Nephron (organoid): Measurements from ENCODE around the gene ZNF83.
"Not testable (repeated sequence)": the region's sequence is repeated elsewhere in the genome, so short reads cannot be mapped to it uniquely, and the experiment has no call there.

ENCODE experiments used
- H3K27ac Mint-ChIP-seq, 3 experiments: 2 replicates each; pipeline ENCODE4 v1.8.0; 2020; ENCODE audit warnings: mixed read lengths in 3 of 3, mild to moderate bottlenecking in 2 of 3, moderate library complexity in 1 of 3
- H3K27me3 Mint-ChIP-seq: 2 replicates; pipeline ENCODE4 v1.8.0; 2021; ENCODE audit warnings: low read depth, mild to moderate bottlenecking, moderate library complexity, mixed read lengths
- H3K36me3 Mint-ChIP-seq: 2 replicates; pipeline ENCODE4 v1.8.0; 2020; ENCODE audit warnings: low read depth, mixed read lengths
- H3K4me1 Mint-ChIP-seq: 2 replicates; pipeline ENCODE4 v1.8.0; 2020; ENCODE audit warnings: mixed read lengths
- H3K4me3 Mint-ChIP-seq, 3 experiments: 2 replicates each; pipeline ENCODE4 v1.8.0; 2020; ENCODE audit warnings: mild to moderate bottlenecking in 3 of 3, mixed read lengths in 3 of 3, moderate library complexity in 2 of 3
- H3K9me3 Mint-ChIP-seq: 2 replicates; pipeline ENCODE4 v1.8.0; 2020; ENCODE audit warnings: mixed read lengths
- TF ChIP-seq, protein P1 (sequence below), 3 experiments: fragments of 200-600 bp; sonication (generic); IDR thresholded peaks; one replicate each; pipeline ENCODE4 v1.5.0; 2021; ENCODE audit warnings: antibody characterized with exemption in 3 of 3; ENCODE audit not compliant: unreplicated experiment in 3 of 3

The ZNF83 gene

DNA sequence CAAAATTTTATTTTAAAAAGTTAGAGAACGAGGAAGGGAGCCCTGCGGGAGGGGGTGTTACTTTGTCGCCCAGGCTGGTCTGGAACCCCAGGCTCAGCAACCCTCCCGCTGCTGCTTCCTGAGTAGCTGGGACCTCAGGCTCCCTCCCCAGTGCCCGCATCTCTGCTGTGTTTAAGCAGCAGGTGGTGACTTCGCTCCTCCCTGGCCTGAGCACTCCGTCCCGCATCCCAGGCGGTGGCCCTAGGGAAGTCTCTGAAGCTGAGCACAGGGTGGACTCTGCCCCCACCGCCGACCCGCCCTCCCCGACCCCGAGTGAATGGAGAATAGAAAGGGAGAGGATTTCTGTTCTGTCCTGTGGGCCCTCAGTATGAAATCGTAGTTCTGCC, 37.5 kb downstream of the ZNF83 start:
- H3K27ac Mint-ChIP-seq: peak overlapping the region; percentile 12 to 88 (median 46)
- H3K27me3 Mint-ChIP-seq: no peaks in the 10 kb centered on the region
- peak overlapping the region; percentile 86 to 92 (median 87) for H3K4me3 Mint-ChIP-seq
- peaks cover 61% of the 10 kb centered on the region for H3K36me3 Mint-ChIP-seq
- H3K4me1 Mint-ChIP-seq: peaks cover 12% of the 10 kb centered on the region
- H3K9me3 Mint-ChIP-seq: peaks cover 2% of the 10 kb centered on the region
- TF ChIP-seq, protein P1, sequence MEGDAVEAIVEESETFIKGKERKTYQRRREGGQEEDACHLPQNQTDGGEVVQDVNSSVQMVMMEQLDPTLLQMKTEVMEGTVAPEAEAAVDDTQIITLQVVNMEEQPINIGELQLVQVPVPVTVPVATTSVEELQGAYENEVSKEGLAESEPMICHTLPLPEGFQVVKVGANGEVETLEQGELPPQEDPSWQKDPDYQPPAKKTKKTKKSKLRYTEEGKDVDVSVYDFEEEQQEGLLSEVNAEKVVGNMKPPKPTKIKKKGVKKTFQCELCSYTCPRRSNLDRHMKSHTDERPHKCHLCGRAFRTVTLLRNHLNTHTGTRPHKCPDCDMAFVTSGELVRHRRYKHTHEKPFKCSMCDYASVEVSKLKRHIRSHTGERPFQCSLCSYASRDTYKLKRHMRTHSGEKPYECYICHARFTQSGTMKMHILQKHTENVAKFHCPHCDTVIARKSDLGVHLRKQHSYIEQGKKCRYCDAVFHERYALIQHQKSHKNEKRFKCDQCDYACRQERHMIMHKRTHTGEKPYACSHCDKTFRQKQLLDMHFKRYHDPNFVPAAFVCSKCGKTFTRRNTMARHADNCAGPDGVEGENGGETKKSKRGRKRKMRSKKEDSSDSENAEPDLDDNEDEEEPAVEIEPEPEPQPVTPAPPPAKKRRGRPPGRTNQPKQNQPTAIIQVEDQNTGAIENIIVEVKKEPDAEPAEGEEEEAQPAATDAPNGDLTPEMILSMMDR (IDR thresholded peaks at IDR 0.05; ENCODE audit: unreplicated experiment in 3 of 3): no peak

DNA sequence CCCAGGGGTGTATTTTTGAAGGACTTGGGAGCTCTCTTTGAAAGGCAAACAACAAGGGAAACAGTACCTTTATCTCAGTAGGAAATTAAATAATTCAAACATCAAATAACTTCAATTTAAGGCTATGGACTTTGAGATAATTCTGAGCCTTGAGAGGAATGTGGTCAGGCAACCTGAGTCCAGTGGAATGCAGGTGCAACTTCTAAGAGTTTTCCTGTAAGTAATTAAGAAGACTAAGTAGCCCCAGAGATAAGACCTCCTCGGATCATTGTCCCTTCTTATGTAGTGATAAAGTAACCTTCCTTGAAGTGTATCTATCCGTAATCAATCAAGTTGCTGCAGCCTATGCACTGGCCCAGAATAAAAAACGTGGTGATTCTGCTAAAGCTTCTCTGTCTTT, 38.9 kb downstream of the ZNF83 start:
- H3K27ac Mint-ChIP-seq: no peak overlapping the region
- H3K36me3 Mint-ChIP-seq: peaks cover 62% of the 10 kb centered on the region
- H3K4me1 Mint-ChIP-seq: peaks cover 12% of the 10 kb centered on the region
- peak overlapping the region in 2 of 3 experiments; percentile 10 to 37 for H3K4me3 Mint-ChIP-seq
- no peaks in the 10 kb centered on the region for H3K9me3 Mint-ChIP-seq
- TF ChIP-seq, protein P1 (IDR thresholded peaks at IDR 0.05; ENCODE audit: unreplicated experiment in 3 of 3): no peak
- no peaks in the 10 kb centered on the region for H3K27me3 Mint-ChIP-seq

DNA sequence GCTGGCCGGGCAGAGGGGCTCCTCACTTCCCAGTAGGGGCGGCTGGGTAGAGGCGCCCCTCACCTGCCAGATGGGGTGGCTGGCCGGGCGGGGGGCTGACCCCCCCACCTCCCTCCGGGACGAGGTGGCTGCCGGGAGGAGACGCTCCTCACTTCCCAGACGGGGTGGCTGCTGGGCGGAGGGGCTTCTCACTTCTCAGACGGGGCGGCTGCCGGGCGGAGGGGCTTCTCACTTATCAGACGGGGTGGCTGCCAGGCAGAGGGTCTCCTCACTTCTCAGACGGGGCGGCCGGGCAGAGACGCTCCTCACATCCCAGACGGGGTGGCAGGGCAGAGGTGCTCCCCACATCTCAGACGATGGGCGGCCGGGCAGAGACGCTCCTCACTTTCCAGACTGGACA, 44.7 kb downstream of the ZNF83 start:
- not testable (repeated sequence) for H3K27me3 Mint-ChIP-seq, H3K4me3 Mint-ChIP-seq, H3K9me3 Mint-ChIP-seq, H3K27ac Mint-ChIP-seq, H3K4me1 Mint-ChIP-seq
- peaks cover 70% of the 10 kb centered on the region for H3K36me3 Mint-ChIP-seq

DNA sequence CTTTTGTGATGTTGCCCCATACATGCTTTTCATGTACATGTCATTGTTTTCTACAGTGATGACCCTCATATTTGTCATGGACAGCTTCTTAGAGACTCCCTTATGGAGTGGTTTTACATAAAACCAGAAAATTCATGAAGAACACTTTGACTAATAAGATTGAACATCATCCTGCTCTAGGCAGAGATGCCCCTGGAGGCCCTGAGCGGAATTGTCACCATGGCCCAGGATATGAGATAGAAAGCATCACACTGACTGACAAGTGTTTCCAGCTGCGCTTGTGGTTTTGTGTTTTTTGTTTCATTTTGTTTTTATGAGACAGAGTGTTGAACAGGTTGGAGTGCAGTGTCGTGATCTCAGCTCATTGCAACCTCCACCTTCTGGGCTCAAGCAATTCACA, 45.9 kb downstream of the ZNF83 start:
- Mint-ChIP-seq H3K27ac (no peak overlapping the region), H3K9me3 (no peaks in the 10 kb centered on the region), H3K36me3 (peaks cover 67% of the 10 kb centered on the region), H3K4me3 (no peak overlapping the region), H3K27me3 (no peaks in the 10 kb centered on the region), H3K4me1 (no peaks in the 10 kb centered on the region)
- TF ChIP-seq, protein P1 (IDR thresholded peaks at IDR 0.05; ENCODE audit: unreplicated experiment in 3 of 3): no peak

DNA sequence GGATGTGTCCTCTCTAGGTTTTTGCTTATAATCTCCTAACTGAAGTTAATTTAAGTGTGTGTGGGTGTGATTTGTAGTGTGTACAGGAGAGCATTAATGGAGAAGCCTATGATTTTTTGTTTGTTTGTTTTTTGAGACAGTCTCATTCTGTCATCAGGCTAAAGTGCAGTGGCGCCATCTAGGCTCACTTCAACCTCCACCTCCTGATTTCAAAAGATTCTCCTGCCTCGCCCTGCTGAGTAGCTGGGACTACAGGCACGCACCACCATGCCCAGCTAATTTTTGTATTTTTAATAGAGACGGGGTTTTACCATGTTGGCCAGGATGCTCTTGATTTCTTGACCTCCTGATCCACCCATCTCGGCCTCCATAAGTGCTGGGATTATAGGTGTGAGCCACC, 47.4 kb downstream of the ZNF83 start:
- H3K27ac Mint-ChIP-seq: no peak overlapping the region
- no peaks in the 10 kb centered on the region for H3K9me3 Mint-ChIP-seq
- no peaks in the 10 kb centered on the region for H3K27me3 Mint-ChIP-seq
- H3K4me3 Mint-ChIP-seq: no peak overlapping the region
- peaks cover 67% of the 10 kb centered on the region for H3K36me3 Mint-ChIP-seq
- H3K4me1 Mint-ChIP-seq: no peaks in the 10 kb centered on the region
- TF ChIP-seq, protein P1 (IDR thresholded peaks at IDR 0.05; ENCODE audit: unreplicated experiment in 3 of 3): no peak

DNA sequence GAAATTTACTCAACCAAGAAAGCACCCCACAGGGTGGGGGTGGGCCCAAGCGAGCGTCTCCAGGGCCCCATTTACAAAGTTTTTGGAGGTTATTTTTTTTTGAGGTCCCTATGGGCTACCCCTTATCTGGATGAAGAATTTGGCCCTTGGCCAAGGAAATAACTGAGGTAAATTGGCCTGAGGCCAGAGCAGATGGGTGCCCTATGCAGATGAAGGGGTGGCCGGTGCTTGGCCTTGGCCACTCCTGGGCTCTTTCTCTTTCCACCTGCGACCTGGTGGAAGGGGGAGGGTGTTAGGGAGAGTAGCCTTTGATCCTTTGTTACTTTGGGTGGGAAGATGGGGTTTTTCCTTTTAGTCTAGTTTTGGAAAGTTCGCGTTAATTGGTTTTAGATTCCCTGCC, 52.6 kb downstream of the ZNF83 start:
- Mint-ChIP-seq H3K4me1 (no peaks in the 10 kb centered on the region), H3K27me3 (no peaks in the 10 kb centered on the region), H3K4me3 (no peak overlapping the region), H3K36me3 (peaks cover 86% of the 10 kb centered on the region), H3K27ac (no peak overlapping the region), H3K9me3 (peaks cover 14% of the 10 kb centered on the region)
- TF ChIP-seq, protein P1 (IDR thresholded peaks at IDR 0.05; ENCODE audit: unreplicated experiment in 3 of 3): no peak
